SW 1271 (cell line): ENCODE results near the gene THSD4.

Experiments
- DNase-seq, 2 experiments: peaks; one replicate each; lab custom pipeline; 2025; lab: John Stamatoyannopoulos, UW

The THSD4 gene

DNA sequence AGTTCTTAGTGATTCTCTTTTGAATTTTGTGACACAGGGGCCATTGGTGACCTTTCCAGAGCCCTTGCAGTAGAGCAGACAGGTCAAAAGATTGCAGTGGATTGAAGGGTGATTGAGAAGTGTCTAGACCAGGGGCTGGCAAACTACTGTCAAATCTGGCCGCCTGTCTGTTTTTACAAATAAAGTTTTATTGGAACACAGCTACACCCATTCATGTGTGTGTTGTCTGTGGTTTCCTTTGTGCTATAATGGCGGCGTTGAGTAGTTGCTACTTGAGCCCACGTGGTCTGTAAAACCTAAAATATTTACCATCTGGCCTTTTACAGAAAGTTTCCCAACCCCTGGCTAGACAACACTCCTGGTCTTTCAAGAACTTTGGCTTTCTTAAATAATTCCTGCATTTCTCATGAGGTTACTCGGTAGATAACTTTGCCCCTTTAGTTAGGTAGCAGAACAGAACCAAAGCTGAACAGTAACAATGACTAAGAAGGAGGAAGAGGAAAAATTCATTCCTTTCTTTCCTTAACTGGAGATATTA, 430.0 kb downstream of the THSD4 start:
- DNase-seq = no peak

DNA sequence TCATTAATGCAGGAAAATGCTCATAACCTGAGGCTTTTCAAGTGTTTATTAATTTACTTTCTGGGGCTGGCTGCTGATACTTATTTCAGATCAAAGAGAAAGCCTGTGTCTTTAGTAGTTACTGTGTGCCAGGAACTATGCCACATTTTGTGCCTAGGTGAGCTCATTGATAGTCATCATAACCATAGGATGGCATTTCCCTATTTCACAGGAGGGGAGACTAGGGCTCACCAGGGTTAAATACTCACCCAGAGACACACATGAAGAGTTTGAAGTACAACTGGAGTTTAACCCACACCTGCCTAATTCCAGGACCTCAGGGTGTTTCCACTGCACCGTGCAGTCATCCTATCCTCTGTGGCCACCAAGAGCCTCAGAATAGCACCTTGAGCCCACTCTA, 430.7 kb downstream of the THSD4 start:
- no peak for DNase-seq

DNA sequence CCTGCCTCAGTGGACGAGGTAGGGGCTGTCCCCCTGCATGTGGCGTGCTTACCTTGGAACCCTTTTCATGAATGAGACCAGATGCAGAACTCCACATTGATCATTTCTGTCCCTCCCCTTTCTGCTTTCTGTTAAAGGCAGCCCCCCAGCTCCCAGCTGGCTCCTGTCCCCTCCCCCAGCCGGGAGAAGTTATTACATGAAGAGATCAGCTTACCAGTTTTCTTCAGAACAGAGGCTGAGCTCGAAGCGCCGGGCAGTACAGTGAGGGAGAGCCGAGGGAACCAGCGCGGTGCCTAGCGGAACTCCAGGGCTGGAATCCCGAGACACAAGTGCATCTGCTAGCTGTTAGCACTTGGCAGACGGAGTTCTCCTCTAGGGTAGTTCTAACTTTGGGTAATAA, 431.7 kb downstream of the THSD4 start:
- DNase-seq = no peak

DNA sequence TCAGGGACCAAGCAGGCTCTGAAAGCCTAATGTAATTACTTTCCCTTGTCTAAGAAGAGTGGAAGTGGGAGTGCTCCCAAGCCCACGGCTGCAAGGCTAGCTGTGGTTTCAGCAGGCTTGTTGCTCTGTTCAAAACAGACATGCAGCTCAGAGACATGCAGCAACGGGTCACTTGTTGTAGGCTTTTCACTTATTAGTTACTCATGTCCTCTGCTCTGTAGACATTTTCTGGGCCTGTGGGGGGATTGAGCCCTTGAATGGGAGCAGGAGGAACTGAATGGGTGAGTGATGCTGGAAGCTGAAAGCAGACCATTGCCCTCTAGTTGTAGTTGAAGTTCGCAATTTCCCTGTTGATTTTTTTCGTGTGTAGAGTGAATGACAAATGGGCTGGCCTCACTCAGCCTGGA, 433.1 kb downstream of the THSD4 start:
- DNase-seq = no peak

DNA sequence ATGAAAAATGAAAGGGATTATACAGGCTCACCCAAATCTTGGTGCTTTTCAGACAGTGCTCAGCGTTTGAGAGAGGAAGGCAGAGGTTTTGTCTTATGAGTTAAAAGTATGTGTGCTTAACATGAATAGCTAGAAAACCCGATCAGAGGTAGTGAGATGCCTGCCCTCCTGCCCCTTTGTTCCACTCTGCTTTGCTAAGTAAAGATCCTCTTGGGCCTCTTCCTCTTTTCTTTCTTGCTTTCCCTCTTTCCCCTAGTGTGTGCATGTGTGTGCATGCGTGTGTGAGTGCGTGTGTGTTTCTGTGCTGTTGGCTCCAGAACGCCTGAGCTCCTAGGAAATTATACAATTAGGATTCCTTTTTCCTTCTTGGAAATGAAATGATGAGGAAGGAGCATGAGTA, 433.8 kb downstream of the THSD4 start:
- no peak for DNase-seq

DNA sequence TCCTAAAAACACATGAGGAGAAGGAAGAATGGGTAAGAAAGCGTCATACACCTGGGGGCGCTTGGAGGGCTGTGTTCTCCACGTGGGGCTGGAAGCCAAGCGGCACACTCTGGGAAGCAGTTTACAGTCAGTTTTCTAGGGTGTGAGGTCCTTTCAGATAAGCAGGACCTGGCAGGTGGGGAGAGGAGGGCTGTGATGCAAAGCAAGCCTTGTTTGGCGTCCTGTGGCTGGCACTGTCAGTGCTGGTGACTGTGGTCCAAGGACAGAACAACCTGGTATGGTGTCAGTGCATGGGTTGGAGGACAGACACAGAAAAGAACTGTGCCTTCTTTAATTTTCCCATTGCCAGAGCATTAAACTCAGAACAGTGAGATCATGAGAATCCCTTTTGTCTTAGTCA, 434.4 kb downstream of the THSD4 start:
- no peak for DNase-seq

DNA sequence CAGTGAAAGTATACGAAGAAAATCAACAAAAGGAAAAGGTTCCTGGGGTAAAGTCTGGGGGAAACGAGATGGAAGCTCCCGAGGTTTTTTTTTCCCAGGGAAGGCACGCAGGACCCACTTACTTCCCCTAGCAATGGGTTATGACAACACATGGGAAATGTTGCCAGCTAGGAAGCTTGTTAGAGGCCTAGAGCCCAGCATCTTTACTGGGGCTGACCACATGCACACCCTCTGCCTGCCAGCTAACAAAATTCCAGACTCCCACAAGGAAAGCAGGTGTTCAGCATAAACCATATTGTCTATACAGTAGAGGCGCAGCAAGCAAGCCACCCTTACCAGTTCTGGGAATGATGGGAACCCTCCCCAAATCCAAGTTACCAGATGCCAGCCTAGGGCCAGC, 436.3 kb downstream of the THSD4 start:
- DNase-seq = no peak

DNA sequence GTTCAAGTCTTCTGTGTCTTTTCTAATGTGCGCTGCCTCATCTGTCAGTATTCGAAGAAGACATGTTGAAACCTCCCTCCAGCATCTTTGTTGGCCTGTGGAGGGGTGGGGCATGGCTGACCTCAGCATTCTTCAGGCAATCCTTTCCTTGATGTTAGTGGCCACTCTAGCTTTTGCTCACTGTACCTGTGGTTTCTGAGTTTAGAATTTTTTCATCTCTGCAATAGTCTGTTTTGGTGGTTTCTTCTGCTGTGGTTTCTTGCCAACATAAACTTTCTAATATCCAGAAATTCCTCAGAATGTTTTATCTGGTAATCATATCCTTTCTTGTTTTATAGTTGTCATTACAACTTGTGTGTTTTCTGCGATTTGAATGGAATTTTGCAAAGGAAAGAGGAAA, 443.8 kb downstream of the THSD4 start:
- DNase-seq = no peak

DNA sequence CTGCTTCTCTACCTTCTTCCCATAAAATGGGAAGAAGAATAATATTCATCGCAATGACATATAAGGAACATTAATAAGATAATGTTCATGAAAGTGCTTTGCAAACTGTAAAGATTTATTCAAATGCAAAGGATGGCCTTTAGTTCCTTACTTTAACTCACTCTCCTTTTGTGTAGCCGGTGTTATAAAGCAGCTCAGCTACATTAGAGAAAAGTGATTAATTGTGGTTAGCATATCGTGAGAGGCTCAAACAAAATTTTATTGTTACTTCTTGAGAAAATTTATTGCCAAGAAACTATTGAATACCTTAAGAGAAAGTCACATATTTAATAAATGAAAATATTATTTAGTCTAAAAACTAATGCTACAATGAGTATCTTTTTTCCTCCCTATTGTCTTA, 444.3 kb downstream of the THSD4 start:
- DNase-seq = no peak

DNA sequence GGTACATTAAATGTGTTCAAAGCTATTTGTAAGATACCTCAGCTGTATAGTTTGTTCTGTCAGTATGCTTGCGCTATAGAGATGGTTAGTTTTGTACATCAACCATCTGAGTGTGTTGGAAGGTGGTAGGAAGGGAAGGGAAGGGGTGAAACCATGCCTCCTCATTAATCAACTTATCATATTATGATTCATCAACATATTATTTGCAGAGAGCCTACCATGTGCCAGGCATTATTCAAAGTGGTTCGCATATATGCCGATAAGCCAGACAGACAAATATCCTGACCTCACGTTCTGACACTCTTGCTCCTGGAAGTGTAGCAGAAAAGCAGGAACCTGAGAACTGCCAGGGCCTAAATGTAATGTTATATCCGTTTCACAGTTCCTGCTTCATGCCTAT, 447.0 kb downstream of the THSD4 start:
- no peak for DNase-seq

DNA sequence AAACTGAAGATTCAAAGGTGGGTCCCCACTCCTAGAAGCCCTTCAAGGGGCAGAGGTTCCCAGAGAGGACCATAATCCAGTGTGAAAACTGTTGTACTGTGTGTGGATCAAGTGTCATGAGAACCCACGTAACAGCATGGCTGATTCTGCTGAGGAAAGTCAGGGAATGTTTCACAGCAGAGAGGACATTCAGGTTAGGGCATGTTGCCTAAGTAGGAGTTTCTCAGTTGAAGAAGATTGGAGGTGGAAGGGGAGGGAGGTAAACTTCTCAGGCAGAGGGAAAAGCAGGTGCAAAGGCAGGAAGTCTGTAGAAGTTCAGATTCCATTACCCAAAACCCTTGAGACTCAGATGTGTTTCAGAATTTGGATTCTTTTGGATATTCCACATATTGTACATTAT, 448.9 kb downstream of the THSD4 start:
- no peak for DNase-seq

DNA sequence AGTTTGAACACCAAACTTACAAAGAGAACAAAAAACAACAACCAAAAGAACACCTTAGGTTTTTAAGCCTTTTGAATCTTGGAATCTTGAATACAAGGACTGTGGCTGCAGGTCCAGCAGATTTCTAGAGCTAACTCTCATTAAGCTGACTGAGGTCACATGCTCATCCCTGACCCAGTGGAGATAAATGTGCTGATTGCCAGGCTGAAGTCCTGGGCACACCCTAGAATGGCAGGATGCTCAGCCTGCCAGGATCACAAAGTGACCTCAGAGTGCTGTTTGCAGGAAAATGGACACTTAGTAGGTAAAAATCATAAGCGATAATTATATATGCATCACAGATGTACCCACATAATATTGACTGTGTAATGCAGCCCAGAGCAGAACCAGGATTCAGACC, 449.7 kb downstream of the THSD4 start:
- no peak for DNase-seq

DNA sequence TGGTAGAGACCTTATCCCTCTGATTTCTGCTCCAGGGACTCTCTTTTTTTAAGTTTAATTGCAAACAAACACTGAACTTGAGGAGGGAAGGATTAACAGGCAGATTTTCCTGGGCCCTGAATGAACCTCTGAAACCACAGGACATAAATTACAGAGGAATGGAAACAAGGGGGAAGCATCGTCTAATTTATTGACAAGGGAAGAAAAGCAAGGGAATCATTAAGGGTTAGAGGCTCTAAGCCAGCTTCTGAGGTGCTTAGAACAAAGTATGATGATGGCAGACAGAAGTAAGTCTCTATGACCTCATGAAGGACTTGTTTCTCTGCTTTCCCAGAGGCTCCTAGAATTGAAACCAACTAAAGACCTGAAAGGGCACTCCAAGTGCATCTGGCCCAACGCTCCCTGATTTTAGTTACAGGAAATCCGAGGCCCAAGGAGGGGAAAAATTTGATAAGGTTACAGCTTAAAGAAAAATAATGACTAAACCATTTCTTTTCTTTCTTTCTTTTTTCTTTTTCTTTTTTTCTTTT, 450.4 kb downstream of the THSD4 start:
- DNase-seq = no peak

DNA sequence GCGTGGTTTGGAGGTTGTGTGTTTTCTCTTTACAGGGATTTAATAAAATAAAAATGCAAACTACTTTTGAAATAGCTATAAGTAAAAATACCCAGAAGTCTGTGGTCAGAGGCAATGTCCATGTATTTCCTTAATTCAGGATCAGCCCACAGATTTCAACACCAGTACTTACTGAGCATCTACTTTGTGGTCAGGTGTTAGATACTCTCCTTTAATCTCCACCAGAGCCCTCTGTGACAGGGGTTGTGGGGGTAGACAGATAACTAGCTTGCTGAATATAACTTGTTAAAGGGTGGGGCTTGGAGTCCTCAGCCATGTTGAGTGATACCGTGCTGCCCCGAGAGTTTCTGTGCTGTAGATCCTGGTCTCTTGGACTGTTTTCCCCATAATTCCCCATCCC, 451.0 kb downstream of the THSD4 start:
- no peak for DNase-seq

DNA sequence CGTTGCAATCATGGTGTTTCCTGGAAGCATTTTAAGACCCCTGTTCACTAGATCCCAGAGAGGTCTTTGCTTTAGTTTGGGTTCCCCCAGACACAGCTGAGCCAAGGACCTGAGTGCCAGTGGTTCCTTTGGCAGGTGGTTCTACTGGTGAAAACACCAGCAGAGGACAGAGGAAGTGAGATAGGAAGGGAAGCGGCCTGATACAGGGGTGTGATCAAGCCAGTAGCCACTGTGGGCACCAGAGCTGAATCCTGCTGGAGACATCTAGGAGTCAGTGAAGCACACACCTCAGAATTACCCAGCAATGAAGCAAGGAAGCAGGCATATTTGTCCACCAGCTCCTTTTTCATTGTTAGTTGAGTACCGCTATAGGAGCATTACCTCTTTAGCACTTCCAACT, 451.9 kb downstream of the THSD4 start:
- no peak for DNase-seq

DNA sequence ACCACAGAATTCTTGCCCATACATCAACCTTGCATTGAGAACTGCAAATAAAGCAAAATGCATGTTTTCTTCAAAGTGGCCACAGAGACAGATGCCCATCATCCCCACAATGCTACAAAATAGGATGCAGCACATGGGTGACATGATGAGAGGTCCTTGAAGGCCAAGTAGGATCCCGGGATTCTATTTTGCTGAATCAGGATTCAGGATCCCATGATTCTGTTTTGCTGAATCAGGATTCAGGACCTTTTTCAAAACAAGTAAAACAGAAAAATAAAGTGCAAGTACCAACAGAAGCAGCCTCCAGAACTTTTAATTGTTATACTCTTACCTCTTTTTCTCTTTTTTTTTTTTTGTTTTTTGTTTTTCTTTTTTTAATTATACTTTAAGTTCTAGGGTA, 453.0 kb downstream of the THSD4 start:
- no peak for DNase-seq

DNA sequence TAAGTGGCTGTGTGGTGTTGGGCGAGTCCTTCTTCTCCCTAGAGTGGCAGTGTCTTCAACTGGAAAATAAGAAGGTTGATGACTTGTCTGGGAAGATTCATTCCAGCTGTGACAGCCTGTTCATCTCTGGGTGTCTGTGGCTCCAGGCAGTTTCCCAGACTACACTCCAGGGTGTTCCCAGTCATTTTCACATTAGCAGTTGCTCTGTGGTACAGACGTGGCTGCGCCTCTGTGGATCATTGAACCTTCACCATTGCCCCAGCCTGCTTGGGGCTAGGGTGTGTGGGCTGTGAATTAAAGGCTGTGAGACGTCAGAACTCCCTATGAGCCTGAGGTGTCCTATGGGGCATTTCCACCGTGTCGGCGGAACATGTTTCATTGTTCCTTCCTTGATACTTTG, 455.5 kb downstream of the THSD4 start:
- DNase-seq = no peak

DNA sequence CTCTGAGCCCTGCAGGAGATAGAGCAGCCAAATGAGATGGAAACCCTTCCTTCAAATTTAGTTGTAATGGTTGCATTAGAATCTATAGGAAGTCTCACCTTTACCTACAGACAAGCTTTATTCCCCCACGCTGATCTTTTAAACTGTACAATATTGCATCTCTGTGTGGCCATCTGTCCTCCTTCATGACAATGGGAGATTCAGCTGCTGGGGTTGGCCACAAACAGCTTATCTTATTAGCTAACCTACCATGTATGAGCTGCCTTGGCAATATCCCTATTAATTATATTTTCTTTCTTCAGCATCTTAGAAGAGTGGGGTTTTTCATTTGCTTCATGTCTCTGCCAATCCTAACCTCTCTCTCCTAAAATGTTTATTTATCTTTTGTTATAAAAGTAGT, 456.4 kb downstream of the THSD4 start:
- no peak for DNase-seq

DNA sequence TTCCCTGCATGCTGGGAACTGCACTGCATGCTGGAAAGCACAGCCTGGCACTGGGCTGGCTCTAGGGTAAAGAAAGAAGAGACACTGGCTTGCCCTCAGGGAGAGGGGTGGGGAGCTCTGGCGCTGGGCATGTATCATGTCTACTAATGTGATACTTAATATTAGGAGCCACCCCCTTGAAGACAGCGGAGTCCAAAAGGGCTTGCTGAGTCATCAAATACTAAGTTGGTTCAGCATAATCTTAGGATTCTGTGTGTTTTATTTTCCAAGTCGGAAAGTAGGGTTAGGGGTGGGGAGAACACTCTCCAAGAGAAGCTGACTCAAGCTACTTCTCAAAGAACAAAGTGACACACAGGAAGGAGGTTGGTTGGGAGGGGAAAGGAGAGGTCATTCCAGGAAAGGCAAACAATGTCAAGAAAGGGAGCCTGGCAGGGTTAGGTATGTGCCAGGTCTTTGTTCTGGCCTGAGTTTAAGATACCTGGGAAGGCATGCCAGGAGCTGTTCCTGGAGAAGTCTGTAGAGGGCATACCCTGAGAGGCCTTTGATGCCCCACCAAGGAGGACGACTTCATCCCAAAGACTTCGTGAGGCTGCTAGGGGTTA, 457.3 kb downstream of the THSD4 start:
- DNase-seq = no peak

DNA sequence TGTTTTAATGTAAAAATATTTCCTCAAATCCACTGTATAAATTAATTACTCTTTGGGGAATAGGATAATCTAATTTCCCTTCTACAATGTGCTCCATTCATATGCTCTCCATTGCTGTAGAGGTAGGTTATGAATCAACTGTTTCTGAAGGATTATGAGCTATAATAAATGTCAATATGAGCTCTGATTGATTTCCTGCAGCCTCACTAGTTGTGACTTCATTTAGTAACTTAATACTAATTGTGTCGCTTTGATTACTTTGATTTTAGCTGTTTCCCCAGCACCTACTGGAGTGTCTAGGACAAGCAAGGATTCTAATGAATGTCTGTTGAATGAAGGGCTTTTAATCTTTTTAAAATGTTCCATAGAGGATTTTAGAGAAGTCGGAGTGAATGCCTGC, 458.3 kb downstream of the THSD4 start:
- DNase-seq = no peak

DNA sequence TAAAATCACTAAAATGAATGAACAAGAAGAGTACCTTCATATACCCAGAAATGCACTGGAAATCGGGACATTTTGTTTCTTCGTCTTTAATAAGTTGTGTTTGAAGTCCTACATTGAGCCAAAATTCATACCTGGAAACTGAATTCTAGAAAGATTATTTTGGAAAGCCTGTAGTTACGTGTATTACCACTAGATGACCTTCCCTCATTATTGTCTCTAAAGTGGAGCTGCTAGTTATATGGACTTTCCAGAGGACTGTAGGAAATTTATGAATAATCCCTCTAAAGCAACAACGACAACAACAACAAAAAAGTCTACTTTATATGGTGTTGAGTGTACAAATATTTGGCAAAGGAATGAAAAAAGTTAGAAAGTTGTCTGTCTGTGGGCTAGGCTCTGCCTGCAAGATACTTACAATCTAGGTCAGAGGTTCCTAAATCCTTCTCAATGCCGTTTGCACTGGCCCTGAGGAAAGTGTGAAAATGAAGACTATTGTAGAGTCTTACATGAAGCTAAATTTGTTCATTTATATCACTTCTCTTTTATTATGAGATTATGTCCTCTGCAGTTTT, 460.3 kb downstream of the THSD4 start:
- DNase-seq = peak in 1 of 2 experiments; percentile 49

DNA sequence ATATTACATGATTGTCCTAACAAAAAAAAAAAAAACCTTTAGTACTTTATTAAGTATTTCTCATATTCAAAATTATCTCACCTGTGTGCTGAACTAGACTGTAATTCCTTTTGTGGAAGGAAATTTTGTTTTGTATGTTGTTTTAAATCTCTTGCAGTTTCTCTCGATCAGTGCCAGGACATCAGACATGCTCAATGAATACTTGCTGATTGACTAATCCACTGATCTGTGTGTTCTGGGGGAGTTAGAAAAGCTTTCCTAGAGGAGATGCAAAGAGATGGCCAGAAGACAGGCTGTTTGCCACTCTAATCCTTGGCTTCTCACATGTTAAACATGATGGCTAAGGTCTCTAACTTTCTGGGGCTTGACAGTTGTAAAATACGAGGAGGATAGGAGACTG, 461.8 kb downstream of the THSD4 start:
- no peak for DNase-seq

DNA sequence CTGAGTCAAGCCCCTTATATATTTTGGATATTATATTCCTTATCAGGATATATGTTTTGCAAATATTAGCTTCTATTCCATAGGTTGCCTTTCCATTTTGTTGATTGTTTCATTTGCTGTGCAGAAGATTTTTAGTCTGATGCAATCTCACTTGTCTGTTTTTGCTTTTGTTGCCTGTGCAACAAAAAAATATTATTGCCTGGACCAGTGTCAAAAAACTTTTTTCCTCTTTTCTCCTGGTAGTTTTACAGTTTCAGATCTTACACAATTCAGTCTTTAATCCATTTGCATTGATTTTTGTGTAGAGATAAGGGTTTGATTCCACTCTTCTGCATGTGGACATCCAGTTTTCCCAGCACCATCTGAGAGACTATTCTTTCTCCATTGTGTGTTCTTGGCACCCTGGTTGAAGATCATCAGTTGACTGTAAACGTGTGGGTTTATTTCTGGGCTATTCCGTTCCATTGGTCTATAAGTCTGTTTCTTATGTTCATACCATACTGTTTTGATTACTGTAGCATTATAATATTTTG, 466.2 kb downstream of the THSD4 start:
- DNase-seq = no peak

DNA sequence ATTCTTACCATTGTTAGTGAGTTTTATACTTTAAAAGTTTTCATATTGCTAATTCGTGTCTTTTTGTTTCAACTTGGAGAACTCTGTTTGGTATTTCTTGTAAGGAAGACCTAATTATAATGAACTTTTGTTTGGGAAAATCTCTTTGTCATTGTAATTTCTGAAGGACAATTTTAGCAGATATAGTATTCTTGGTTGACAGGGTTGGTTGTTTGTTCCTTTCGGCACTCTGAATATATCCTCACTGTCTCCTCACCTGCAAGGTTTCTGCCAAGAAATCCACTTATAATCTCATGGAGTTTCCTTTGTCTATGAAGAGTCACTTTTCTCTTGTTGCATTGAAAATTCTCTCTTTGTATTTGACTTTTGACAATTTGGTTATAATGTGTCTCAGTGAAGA, 469.9 kb downstream of the THSD4 start:
- DNase-seq = no peak
